ENCODE data around the gene CALCR.

GRCh38 chr7:93427107-93427506 lies 147.4 kb downstream of the CALCR start:
- TF ChIP-seq, protein P1, sequence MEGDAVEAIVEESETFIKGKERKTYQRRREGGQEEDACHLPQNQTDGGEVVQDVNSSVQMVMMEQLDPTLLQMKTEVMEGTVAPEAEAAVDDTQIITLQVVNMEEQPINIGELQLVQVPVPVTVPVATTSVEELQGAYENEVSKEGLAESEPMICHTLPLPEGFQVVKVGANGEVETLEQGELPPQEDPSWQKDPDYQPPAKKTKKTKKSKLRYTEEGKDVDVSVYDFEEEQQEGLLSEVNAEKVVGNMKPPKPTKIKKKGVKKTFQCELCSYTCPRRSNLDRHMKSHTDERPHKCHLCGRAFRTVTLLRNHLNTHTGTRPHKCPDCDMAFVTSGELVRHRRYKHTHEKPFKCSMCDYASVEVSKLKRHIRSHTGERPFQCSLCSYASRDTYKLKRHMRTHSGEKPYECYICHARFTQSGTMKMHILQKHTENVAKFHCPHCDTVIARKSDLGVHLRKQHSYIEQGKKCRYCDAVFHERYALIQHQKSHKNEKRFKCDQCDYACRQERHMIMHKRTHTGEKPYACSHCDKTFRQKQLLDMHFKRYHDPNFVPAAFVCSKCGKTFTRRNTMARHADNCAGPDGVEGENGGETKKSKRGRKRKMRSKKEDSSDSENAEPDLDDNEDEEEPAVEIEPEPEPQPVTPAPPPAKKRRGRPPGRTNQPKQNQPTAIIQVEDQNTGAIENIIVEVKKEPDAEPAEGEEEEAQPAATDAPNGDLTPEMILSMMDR (IDR thresholded peaks at IDR 0.05), result no peak
- no peak for TF ChIP-seq POLR2A (IDR thresholded peaks at IDR 0.05)
